Stimulated activated CD4-positive, alpha-beta T cell treated with anti-CD3 and anti-CD28 coated beads, Interleukin-1b, Interleukin-23, amount 100 ng/mL, for 24 hours (primary cell): ENCODE data around the gene WDR33.
A peak's percentile ranks its signal among the peaks of the same experiment; 100 is the strongest.

Experiments used
- DNase-seq, 4 experiments: peaks; one replicate each; pipeline ENCODE4 v3.0.0-alpha.2; 2020; ENCODE audit warnings: low read depth in 4 of 4, low spot score in 1 of 4

Gene WDR33

DNA sequence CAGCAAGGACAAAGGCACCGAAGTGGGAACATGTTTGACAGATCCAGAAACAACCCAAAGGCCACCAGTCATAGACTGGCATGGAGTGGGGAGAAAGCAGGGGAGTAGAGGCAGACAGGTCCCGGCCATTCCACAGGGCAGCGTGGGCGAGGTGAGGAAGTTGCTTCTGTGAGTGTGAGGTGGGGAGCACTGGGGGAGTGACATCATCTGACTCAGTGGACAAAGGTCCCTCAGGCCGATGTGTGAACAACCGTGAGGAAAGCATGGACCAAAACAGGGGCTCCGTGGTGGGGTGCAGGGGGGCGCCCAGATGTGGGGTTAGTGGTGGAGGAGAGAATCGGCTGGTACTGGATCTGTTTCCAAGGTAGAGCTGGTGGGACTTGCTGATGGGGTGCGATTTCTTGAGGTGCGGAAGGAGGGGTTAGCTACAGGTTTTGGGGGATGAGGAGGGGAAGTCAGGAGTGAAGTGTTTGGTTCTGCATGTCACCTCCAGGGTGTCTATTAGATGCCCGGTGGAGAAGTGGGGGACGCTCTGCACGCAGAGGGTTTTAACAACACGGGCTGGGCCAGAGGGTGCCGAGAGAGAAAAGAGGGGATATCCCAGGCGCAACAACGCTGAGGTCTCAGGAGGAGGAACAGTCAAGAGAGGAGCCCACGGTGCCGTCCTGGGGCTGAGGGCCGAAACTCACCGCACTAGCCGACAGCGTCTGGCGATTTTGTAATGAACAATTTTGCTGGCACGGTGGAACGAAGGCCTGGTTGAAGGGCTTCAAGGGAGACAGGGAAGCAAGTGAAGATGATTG lies 112.2 kb downstream of the WDR33 start:
- DNase-seq: no peak

DNA sequence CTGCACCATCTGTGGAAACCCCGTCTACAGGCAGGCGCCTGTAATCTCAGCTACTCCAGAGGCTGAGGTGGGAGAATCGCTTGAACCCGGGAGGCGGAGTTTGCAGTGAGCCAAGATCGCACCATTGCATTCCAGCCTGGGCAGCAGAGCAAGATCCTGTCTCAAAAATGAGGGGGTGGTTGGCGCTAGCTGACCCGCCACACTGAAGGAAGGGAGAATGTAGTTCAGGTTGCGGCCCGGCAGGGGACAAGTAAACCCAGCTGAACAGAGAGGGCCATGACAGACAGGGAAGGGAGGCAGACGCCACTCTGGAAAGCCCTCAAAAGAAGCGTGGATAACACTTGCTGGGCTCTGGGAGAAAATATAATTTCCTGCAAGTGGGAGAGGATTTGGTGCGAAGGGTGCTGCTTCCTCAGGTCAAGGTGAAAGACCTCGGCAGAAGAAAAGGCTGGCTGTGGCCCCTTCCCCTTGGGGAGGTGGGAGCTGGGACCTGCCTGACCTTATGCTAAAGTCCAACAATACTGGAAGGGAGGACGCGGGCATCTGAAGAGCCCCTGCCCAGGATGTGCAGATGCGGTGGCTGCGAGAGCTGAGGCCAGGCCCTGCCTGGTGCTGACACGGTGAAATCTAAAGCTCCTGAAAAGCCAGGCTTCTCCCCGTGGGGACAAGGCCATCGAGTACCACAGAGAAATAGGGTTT lies 113.3 kb downstream of the WDR33 start:
- DNase-seq: no peak

DNA sequence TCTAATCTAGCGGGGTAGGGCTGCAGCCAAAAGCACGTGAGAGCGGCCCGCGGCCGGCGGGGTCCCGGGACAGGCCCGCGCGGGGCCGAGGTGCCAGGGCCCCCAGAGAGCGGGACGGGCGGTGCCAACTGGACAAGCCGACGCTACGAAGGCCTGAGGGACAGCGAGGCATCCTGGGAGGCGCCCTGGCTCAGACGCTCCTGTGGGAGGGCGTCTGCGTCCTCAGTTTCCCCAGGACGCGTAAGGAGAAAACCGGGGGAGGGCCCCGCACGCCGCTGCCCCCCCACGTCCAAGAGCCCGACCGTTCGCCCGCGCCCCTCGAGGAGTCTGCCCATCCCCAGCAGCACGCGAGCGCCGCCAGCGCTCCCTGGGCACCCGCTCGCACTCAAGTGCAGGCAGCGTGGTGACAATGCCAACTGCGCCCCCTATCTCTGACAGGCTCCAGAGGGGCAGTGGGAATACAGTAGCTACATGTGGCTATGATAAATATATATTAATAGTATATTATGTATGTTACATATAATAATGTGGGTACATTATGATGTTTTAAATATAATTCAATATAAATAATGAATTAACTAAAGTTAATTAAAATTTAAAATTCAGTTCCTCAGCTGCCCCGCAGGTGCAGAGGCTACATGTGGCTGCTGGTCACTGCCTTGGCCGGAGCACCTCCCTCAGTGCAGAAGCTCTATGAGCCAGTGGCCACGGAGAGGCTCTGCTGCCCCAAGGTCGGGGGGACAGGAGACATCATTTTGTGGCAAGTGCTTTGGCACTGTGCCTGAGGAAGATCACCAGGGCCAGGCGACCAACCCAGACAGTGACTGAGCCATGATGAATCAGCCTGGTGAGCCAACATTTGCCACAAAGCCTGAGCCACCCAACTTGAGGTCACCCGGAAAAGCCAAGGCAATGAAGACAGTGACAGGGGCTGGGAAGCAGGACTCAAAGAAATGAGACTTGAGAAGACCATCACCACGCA lies 115.2 kb downstream of the WDR33 start:
- DNase-seq: peak in 2 of 4 experiments; percentile 24 to 34

DNA sequence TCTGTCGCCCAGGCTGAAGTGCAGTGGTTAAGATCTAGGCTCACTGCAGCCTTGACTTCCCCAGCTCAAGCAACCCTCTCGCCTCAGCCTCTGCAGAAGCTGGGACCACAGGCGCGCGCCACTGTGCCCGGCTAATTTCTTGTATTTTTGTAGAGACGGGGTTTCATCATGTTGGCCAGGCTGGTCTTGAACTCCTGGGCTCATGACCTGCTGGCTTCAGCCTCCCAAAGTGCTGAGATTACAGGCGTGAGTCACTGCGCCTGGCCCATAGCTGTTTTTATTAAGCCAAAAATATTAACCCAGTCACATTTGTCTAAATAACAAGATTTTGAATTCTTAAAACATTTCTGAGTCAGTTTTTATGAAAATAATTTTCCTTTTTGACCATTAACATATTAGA lies 116.0 kb downstream of the WDR33 start:
- no peak for DNase-seq

DNA sequence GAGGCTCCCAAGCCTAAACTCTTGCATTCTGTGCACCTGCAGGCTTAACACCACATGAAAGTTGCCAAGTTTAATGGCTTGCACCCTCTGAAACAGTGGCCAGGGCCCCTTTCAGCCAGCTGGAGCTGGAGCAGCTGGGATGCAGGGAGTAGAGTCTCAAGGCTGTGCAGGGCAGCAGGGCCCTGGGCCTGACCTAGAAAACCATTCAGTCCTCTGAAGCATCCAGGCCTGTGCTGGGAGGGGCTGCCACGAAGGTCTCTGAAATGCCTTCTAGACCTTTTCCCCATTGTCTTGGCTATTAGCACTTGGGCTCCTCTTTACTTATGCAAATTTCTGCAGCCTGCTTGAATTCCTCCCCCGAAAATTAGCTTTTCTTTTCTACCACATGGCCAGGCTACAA lies 120.3 kb downstream of the WDR33 start:
- no peak for DNase-seq

DNA sequence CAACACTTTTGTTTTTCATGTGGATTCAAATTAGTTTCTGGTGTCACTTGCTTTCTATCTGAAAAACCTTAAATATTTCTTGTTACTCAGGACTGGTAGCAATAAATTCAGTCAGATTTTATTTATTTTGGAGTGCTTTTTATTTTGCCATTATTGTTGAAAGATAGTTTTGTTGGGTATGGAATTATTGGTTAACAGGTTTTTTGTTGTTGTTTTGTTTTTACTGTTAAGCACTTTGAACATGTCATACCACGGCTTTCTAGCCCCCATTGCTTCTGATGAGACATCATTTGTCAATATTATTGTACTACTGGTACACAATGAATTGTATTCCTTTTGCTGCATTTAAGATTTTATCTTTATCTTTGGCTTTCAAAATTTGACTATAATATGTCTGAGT lies 122.6 kb downstream of the WDR33 start:
- no peak for DNase-seq

DNA sequence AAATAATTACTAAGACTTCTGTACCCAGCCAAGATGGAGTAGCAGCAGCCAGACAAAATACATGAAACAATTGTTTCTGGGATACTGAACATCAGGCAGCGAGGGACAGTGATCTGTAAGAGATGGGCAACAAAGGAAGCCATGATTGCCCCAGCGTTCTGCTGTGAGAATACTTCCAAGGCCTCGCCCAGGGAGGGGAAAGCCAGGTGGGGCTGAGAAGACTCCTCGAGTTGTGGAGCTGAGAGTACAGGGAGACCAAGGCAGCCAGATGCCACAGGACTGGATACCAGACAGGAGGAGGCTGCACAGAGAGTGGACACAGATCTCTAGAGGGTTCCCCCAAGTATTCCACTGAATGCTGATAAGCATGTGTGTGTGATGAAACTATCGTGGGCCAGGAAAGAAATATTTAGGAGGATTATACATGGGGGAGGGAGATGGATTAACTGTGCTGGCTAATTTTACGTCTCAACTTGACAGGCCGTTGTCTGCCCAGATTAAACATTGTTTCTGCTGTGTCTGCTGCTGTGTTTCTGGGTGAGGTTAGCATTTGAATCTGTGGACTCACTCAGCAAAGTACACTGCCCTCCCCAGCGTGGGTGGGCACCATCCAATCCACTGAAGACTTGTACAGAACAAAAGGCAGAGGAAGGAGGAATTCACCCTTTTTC lies 125.4 kb downstream of the WDR33 start:
- DNase-seq: no peak

DNA sequence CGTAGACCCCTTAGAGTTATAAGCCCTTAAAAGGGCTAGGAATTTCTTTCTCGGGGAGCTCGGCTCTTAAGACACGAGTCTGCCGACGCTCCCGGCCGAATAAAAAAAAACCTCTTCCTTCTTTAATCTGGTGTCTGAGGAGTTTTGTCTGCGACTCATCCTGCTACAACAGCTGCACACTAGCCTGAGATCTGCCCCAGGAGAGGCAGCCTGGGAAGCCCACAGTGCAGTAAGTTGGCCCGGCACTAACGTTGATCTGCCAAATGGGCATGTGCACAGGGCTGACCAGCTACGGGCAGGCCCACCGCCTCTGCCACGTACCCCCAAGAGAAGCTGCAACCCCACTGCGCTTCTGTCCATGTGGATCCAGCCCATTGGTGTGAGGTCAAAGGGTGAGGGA lies 127.2 kb downstream of the WDR33 start:
- no peak for DNase-seq

DNA sequence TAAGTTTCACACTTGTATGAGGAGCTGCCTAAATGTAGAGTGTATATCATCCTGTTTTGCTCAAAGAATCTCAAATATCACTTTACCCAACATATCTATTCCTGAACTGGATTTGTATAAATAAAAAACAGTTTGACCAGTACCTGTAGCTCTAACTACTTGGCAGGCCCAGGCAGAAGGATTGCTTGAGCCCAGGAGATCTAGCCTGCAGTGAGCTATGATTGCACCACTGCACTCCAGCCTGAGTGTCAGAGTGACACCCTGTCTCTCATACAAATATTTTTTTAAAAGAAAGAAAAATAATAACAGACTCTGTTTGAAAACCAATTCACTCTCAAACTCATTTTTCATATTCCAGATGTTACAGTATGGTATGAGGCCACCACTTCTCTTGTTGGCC lies 127.9 kb downstream of the WDR33 start:
- no peak for DNase-seq

DNA sequence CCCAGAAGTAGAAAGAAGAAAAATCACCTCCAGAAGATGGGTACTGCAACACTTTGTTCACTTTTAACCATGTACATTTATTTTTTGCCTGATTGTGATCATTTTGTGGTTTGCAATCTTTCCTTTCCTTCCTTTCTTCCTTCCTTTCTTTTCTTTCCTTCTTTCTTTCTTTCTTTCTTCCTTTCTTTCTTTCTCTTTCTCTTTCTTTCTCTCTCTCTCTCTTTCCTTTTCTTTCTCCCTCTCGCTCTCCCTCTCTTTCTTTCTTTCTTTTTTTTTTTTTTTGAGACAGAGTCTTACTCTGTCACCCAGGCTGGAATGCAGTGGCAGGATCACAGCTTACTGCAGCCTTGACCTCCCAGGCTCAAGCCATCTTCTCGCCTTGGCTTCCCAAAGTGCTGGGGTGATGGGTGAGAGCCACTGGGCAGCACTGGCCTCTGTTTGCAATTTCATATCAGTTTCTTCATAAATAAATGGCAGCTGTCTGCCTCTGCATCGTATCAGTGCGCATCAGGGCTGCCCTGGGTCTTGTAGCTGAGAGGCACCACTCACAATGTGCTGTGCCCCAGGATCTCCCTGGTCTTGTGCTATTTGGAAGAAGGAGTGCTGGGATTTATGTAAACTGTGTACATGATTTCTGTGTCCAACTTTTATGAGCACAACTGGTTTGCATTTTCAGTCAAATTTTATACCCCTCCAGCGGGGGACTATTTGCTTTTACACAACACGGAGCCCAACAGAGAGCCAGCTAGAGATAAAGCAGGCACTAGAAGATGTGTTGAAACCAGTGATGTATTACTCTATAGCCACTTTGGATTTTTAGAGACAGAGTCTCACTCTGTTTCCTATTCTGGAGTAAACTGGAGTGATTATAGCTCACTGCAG lies 128.8 kb downstream of the WDR33 start:
- DNase-seq: no peak

DNA sequence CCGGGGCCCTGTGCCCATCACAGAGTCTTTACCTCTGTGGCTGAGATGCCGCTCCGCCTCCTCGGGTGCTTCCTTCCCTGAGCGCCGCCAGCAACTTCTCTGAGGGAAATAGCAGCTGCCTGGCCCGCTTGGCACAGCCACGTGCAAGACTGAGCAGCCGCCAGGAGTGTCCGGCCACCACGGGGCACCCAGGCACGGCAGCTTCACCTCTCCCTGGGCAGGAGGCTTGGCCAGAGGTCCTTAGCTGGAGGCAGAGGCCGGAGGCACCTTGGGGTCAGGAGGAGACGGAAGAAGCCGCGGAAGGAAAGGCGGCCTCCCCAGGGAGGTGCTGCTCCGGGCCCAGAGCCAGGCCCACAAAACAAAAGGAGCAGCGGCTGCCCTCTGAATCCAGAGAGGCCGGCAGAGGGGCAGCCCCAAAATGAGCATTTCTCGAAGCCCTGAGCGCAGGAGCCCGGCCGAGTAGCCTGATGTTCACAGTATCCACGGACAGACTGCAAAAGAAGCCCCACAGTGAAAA lies 129.6 kb downstream of the WDR33 start:
- DNase-seq: no peak

DNA sequence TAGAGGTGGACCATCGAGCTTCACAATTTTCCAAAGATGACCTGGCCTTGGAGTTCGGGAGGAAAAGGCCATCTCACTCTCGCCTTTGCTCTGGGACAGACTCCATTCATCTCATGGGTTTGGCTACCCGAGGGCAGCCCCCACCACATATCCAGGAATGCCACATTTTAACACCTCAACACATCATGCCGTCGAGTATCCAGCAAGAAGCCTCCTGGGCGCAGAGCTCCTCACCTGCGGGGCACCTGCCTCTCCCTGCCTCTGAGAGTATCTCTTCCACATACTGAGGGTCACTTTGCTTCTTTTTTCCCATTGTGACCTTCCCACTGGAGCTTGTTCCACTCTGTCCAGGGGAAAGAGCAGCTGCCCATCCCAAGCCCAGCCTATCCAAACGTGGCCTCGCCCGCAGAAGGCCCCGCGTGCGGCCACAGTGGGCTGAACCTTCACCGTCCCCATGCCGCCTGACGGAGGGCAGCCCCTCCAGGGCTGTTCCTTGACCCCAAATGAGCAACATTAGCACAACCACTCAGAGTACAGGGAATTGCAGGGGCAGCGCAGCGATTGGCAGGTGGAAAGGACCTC lies 130.2 kb downstream of the WDR33 start:
- no peak for DNase-seq

DNA sequence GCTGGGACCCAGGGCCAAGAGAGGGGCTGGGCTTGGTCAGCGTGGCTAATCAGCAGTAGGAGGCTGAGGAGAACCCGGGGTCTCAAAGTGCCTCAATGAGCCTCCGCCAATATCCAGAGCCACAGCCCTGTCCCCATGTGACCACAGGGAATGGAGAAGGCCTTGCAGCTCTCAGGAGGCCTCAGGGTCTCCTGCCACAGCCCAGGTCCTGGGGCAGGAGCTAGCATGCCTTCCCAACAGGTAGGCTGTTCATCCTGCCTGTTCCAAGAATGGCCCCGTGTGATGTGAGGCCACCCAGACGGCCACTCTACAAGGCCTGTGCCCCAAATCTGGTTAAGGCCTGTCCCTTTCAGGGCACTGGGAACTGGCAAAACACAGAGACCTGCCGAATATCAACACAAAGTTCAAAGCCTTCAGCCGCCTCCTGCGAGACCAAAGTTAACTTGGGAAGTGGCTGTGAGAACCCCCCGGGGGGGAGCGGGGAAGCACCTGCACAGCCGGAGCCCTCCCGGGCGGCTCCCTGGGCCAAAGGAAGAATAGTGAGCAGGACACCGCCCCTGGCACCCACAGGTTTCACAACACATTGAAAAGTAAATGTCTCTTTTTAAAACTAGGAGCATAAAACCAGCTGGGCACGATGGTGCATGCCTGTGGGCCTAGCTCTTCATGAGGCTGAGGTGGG lies 131.2 kb downstream of the WDR33 start:
- no peak for DNase-seq

DNA sequence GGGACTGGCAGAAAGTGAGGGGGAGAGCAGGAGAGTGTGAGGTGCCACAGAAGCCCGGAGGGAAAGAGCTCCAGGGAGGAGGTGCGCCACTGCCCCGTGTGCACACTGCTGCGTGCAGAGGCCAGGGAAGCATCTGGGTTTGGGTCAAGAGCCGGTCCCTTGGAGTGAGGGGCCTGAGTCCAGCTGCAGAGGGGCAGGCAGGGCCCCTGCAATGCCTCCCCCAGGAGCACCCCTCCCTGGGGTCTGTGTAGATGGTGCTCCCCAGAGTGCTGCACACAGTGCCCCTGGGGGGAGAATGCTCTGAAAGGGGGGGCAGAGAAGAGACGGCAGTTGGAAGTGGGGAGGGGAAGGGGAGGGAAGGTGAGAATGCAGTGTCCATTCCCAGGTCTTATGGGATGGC lies 132.0 kb downstream of the WDR33 start:
- DNase-seq: no peak

DNA sequence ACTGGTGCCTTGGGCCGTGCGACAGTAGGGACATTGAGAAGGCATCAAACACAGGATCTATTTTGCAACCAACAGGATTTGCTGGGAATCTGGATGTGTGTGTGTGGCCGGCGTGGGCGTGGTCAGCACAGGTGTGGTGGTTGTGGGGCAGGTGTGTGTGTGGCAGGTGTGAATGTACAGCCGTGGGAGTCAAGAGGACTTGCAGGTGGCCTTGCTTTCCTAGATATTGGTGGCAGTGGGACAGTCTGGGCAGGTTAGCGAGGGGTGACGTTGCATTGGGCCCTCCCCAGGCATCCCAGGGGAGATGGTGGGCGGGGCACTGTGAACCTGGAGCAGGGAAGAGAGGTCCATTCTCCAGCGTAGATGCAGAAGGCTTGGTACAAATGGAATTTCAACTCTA lies 132.4 kb downstream of the WDR33 start:
- no peak for DNase-seq

DNA sequence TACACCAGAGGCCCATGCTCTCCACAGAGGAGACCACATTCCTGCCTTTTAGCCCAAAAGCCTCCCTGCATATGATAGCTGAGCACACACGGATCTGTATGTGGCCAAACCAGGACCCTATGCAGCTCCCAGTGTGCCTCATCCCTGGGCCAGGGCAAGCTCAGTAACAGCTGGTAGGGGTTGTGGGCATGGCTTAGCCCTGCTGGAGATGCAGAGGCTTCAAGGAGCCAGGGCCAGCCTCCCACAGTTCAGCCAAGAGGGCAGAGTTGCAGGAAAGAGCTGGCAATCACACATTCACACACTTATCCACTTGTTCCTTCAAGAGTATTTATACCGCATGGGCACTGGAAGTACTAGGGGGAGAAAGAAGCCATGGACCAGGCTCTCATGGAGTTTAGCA lies 134.1 kb downstream of the WDR33 start:
- no peak for DNase-seq

DNA sequence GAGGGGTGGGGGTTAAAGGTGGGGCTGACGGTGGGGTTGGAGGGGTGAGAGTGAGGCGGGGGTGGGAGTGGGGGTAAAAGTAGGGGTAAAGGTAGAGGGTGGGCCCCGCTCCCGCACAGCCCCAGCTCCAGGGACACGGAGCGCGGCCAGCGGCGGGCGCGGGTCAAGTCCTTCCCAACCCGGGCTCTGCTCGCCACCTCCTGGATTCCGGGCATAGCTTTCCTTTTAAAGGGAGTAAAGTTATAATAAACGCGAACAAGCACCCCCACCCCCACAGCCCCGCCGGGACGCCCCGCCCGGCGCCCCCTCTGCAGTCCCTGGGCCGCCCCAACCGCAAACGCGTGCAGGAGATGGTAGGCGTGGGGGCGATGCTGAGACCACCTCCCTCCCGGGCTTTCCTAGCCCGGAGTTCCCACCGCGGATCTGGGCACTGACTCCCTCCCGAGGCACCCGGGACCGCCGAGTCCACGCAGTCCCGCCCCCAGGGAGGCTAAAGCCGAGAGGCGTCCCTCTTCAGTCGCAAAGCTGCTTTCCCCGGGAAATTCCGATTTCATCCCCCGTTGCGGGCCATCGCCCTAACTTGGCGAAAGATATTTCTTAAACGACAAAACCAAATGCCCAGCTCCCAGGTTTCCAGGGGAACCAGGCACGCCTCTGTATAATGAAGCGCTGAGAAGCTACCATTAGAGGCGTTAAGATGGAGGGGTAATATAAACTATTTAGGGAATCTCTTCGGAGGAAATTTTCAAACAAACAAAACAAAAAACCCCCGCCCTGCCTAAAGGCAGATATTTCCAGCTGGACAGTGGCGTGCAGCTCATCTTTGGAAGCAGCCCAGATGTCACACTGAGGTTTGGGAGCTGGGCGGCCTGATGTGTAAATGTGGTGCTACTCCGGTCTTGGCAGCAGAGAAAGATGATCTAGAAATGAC lies 135.4 kb downstream of the WDR33 start, which contains the start of gene LIMS2:
Gene LIMS2, minus strand, starts transcription at position 200 of the 931 bp plus-strand sequence. CDS start 506 bp downstream, outside the sequence.
- no peak for DNase-seq
